Transverse colon (tissue), 3 donors: ENCODE measurements around the gene FXYD3.

Source experiments
- CTCF ChIP-seq, 5 experiments: fragments of 200-600 bp in 3 of 5; fragments of 450-650 bp in 2 of 5; sonication (generic) in 3 of 5; IDR thresholded peaks; 1 replicate in 2 of 5; 2 replicates in 3 of 5; pipeline ENCODE4 v1.5.1; 2016 to 2017; ENCODE audit warnings: antibody characterized with exemption in 5 of 5, inconsistent platforms in 3 of 5, mild to moderate bottlenecking in 2 of 5, moderate library complexity in 1 of 5
- POLR2A ChIP-seq: fragments of 450-650 bp; IDR thresholded peaks from one replicate; pipeline ENCODE4 v1.6.1; 2016; ENCODE audit warnings: antibody characterized with exemption, mild to moderate bottlenecking, moderate library complexity

GRCh38 chr19:35084509-35084762 is 31.2 kb upstream of the FXYD3 start:
- TF ChIP-seq CTCF (IDR thresholded peaks at IDR 0.05) (no peak), POLR2A (no peak)
